Cardiac muscle cell (in vitro differentiated cells and primary cell): ENCODE measurements around the gene RIPOR2. TPM values are rescaled to one million over a fixed set of nuclear protein-coding genes. Genes with fewer than 3 reads are reported as not detected.

Experiments
- DNase-seq, 2 donors: peaks; one replicate each; pipeline versions ENCODE4 v3.0.0 to v3.0.0-alpha.2; 2010 to 2017; ENCODE audit warnings: low read depth in 1 of 2, low spot score in 1 of 2
- H3K27ac ChIP-seq: fragments of 200-600 bp; sonication (generic); 2 replicates; pipeline ENCODE4 v1.5.1; 2016
- H3K27me3 ChIP-seq: fragments of 200-600 bp; sonication (generic); 2 replicates; pipeline ENCODE4 v1.6.0; 2016; ENCODE audit warnings: control low read depth
- H3K36me3 ChIP-seq: fragments of 200-600 bp; sonication (generic); 2 replicates; pipeline ENCODE4 v1.5.1; 2016; ENCODE audit warnings: control low read depth
- H3K4me1 ChIP-seq: fragments of 200-600 bp; sonication (generic); 2 replicates; pipeline ENCODE4 v1.8.1; 2017; ENCODE audit warnings: low read depth, mild to moderate bottlenecking, mixed run types
- H3K4me3 ChIP-seq: fragments of 200-600 bp; sonication (generic); 2 replicates; pipeline ENCODE4 v1.5.1; 2016; ENCODE audit warnings: mild to moderate bottlenecking
- H3K9me3 ChIP-seq: fragments of 200-600 bp; sonication (generic); 2 replicates; pipeline ENCODE4 v1.5.1; 2017; ENCODE audit warnings: low read depth, mild to moderate bottlenecking, control low read depth
- polyA plus RNA-seq: library from polyadenylated mRNA; unstranded; fragments of >200 nt; fragmentation: Nextera tagmentation; extraction: Ambion mirVana; gene quantifications from 2 replicates; pipeline ENCODE4 v1.2.1, GENCODE V29; 2016
- total RNA-seq: library from RNA; depleted of rRNA; stranded (reverse); fragments of >200 nt; gene quantifications from 2 replicates; pipeline ENCODE4 v1.2.3, GENCODE V29; 2016
- TF ChIP-seq, protein P1 (sequence below): IDR thresholded peaks from 2 replicates; pipeline ENCODE4 v1.5.1; 2012; ENCODE audit warnings: low read depth, mild to moderate bottlenecking, low read length

RIPOR2 gene
- total and polyA plus RNA-seq, 2 experiments from 2014 or later: 2.2 to 6.9 TPM

DNA sequence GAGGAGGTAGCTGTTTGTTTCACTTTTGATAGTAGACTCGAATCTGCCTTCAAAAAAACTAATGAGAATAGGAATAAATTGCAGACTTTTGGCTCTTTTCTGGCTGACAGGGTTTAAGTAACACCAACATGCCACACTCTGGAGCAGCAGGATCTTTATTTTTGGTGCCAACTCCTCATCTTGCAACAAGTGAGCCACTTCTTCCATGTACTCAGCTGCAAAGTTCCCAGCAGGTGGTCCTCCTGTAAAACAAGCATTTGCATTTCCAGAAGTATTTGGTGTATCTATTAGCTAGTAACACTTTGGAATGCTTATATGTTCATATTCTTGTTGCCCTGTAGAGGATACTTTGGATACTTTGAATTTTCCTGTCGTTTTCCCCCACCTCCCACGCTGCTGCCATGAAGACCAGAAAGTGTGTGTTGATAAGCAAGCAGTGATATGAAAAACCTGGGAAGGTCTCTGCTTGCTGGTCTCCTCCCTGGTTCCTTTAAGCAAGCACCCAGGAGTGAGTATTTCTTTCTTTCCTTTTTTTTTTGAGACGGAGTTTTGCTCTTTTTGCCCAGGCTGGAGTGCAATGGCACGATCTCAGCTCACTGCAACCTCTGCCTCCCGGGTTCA is 138.1 kb downstream of the RIPOR2 start:
- Histone ChIP-seq H3K4me1 (peaks cover 24% of the 10 kb centered on the region), H3K27me3 (no peaks in the 10 kb centered on the region), H3K4me3 (no peak overlapping the region), H3K36me3 (no peaks in the 10 kb centered on the region), H3K27ac (no peak overlapping the region), H3K9me3 (no peaks in the 10 kb centered on the region)
- DNase-seq: peak in 1 of 2 donors; percentile 21
- TF ChIP-seq, protein P1, sequence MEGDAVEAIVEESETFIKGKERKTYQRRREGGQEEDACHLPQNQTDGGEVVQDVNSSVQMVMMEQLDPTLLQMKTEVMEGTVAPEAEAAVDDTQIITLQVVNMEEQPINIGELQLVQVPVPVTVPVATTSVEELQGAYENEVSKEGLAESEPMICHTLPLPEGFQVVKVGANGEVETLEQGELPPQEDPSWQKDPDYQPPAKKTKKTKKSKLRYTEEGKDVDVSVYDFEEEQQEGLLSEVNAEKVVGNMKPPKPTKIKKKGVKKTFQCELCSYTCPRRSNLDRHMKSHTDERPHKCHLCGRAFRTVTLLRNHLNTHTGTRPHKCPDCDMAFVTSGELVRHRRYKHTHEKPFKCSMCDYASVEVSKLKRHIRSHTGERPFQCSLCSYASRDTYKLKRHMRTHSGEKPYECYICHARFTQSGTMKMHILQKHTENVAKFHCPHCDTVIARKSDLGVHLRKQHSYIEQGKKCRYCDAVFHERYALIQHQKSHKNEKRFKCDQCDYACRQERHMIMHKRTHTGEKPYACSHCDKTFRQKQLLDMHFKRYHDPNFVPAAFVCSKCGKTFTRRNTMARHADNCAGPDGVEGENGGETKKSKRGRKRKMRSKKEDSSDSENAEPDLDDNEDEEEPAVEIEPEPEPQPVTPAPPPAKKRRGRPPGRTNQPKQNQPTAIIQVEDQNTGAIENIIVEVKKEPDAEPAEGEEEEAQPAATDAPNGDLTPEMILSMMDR: no peak

DNA sequence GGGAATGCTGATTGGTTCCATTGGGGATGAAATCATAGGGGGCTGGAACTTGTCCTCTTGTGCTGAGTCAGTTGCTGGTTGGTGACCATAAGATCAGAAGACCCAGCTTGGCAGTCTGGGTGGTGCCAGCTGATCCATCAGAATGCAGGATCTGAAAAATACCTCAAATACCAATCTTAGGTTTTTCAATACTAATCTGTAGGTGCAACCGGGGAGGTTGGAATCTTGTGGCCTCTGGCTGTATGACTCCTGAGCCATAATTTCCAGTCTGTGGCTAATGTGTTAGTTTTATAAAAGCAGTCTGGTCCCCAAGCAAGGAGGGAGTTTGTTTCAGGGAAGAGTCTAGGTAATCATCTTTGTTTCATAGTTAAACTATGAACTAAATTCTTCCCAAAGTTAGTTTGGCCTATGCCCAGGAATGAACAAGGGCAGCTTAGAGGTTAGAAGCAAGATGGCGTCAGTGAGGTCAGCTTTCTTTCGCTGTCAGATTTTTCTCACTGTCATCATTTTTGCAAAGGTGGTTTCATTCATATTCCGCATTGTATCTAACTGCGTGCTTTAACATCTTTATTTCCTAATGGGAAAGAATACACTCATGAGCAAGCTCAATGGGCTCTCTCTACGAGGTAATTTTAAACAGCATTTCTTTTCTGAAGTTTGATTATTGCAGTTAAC is 139.0 kb downstream of the RIPOR2 start:
- DNase-seq: no peak
- peaks cover 24% of the 10 kb centered on the region for H3K4me1 ChIP-seq
- no peak overlapping the region for H3K27ac ChIP-seq
- no peak overlapping the region for H3K4me3 ChIP-seq
- no peaks in the 10 kb centered on the region for H3K27me3 ChIP-seq
- H3K36me3 ChIP-seq: no peaks in the 10 kb centered on the region
- TF ChIP-seq, protein P1: no peak
- no peaks in the 10 kb centered on the region for H3K9me3 ChIP-seq

DNA sequence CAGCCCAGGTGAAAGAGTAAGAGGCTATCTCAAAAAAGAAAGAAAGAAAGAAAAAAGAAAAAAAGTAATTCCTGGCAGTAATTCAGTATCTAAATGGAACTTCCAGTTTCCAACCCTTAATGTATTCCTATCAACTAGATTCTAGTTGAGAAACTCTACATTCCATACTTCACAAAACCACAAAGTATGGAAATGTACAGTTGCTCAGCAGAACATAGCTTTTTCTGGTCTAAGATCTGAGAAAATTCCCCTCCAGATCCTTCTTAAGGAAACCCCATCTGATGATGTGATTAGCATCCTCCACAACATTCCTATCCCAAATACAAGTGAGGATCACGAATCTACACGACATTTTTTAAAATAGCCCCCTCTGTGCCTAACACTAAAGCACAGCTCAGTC is 140.7 kb downstream of the RIPOR2 start:
- Histone ChIP-seq H3K4me3 (no peak overlapping the region), H3K9me3 (no peaks in the 10 kb centered on the region), H3K27ac (no peak overlapping the region), H3K36me3 (no peaks in the 10 kb centered on the region), H3K4me1 (peaks cover 24% of the 10 kb centered on the region), H3K27me3 (no peaks in the 10 kb centered on the region)
- TF ChIP-seq, protein P1: no peak
- DNase-seq: peak in 1 of 2 donors; percentile 41

DNA sequence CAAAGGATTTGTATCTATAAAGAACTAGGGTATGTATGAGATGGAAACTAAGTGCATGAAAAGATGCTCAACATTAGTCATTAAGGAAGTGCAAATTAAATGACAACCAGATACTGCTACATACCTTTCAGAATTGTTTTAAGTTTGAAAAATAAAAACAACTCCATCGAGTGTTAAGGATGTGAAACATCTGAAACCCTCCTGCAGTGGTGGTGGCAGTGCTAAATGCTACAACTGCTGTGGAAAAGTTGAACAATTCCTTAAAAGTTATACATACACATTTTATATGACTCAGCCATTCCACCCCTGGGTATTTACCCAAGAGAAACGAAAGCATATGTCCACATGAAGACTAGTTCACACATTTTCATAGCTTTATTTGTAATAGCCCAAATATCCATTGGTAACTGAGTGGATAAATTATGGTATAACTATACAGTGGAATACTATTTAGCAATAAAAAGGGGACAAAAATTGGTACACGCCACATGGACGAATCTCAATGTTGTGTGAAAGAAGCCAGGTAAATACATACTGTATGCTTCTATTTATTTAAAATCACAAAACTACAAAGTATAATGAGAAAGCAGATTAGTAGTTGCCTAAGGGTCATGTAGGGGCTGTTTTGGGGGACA is 147.6 kb downstream of the RIPOR2 start:
- Histone ChIP-seq H3K4me1 (no peaks in the 10 kb centered on the region), H3K27me3 (no peaks in the 10 kb centered on the region), H3K9me3 (no peaks in the 10 kb centered on the region), H3K27ac (no peak overlapping the region), H3K4me3 (no peak overlapping the region), H3K36me3 (peaks cover 30% of the 10 kb centered on the region)
- DNase-seq: no peak
- TF ChIP-seq, protein P1: no peak

DNA sequence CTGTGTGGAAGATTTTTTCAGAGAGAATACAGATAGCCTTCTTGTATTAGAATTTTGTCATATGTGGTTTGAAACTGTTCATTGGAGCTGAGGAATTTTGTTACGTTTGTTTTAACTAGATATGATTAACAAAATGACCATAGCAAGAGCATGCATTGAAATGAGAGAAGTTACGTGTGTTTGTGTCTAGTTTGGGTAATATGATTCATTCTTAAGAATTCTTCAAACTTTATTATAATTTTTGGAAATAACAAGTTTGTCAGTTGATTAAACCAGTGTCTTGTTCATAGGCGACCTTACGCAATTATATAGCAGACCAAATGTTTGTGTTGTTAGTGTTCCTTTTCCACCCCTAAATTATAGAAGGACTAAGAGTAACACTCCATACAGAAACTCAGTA is 155.6 kb downstream of the RIPOR2 start:
- TF ChIP-seq, protein P1: no peak
- peaks cover 29% of the 10 kb centered on the region for H3K36me3 ChIP-seq

More for the DNA sequence above, 155.6 kb downstream of the RIPOR2 start:
- H3K9me3 ChIP-seq: no peaks in the 10 kb centered on the region
- no peaks in the 10 kb centered on the region for H3K27me3 ChIP-seq
- peaks cover 14% of the 10 kb centered on the region for H3K4me1 ChIP-seq
- no peak for DNase-seq
- H3K4me3 ChIP-seq: no peak overlapping the region
- no peak overlapping the region for H3K27ac ChIP-seq
